SK-N-SH (cell line): ENCODE results near the gene CASP14. TPM values are rescaled to one million over a fixed set of nuclear protein-coding genes. Genes with fewer than 3 reads are reported as not detected.

Experiments used
- CTCF ChIA-PET: fragments of 300-600, 350-600 bp; formaldehyde crosslinking; extraction: SDS; loops from one replicate; lab custom pipeline; 2021; lab: Yijun Ruan, JAX
- POLR2A ChIA-PET: fragments of 350-600 bp; sonication (Branson Sonifier 250); formaldehyde crosslinking; extraction: SDS; loops from one replicate; lab custom pipeline; 2020; ENCODE audit warnings: antibody characterized with exemption, inconsistent platforms; lab: Yijun Ruan, JAX
- DNase-seq: peaks from one replicate; pipeline ENCODE4 v3.0.0; 2012
- H2AFZ ChIP-seq: fragments of 200-600 bp; sonication (generic); 2 replicates; pipeline ENCODE4 v1.8.1; 2016; ENCODE audit warnings: antibody characterized with exemption, mild to moderate bottlenecking, low read depth
- H3F3A ChIP-seq: fragments of 200-600 bp; sonication (generic); replicated peaks from 2 replicates; pipeline ENCODE3; 2016; ENCODE audit warnings: antibody characterized with exemption, mild to moderate bottlenecking; ENCODE audit not compliant: insufficient read depth
- H3K27ac ChIP-seq, 2 experiments: fragments of 200-500 bp in 1 of 2; fragments of 200-600 bp in 1 of 2; sonication (Bioruptor generic) in 1 of 2; sonication (generic), shearing (Covaris generic) in 1 of 2; 2 replicates each; pipeline versions ENCODE4 v1.5.1 to v1.6.1; 2014 to 2016; ENCODE audit warnings: low read depth in 2 of 2, inconsistent platforms in 1 of 2, low read length in 1 of 2, mild to moderate bottlenecking in 1 of 2, mixed read lengths in 1 of 2
- H3K27me3 ChIP-seq: fragments of 200-600 bp; sonication (generic), shearing (Covaris generic); 2 replicates; pipeline ENCODE4 v1.6.1; 2016; ENCODE audit warnings: mixed run types; ENCODE audit not compliant: insufficient read depth
- H3K36me3 ChIP-seq, 2 experiments: fragments of 200-500 bp in 1 of 2; fragments of 200-600 bp in 1 of 2; sonication (Bioruptor generic) in 1 of 2; sonication (generic) in 1 of 2; replicated peaks in 1 of 2; 2 replicates each; pipeline versions ENCODE3 to v1.5.1; 2014 to 2016; ENCODE audit warnings: low read length in 1 of 2, mild to moderate bottlenecking in 1 of 2; ENCODE audit not compliant: insufficient read depth in 2 of 2, control insufficient read depth in 1 of 2
- H3K4me1 ChIP-seq, 2 experiments: fragments of 200-500 bp in 1 of 2; fragments of 200-600 bp in 1 of 2; sonication (Bioruptor generic) in 1 of 2; sonication (generic), shearing (Covaris generic) in 1 of 2; 2 replicates each; pipeline versions ENCODE4 v1.5.1 to v1.6.1; 2014 to 2016; ENCODE audit warnings: low read depth in 1 of 2, low read length in 1 of 2, mixed run types in 1 of 2; ENCODE audit not compliant: insufficient read depth in 2 of 2, control insufficient read depth in 1 of 2
- H3K4me2 ChIP-seq: fragments of 200-600 bp; sonication (generic), shearing (Covaris generic); 2 replicates; pipeline ENCODE4 v1.6.1; 2017; ENCODE audit warnings: mixed run types
- H3K4me3 ChIP-seq, 2 experiments: fragments of 200-500 bp in 1 of 2; fragments of 200-600 bp in 1 of 2; sonication (Bioruptor generic) in 1 of 2; sonication (generic), shearing (Covaris generic) in 1 of 2; 2 replicates each; pipeline versions ENCODE4 v1.5.1 to v1.8.1; 2014 to 2016; ENCODE audit warnings: low read depth in 2 of 2, inconsistent platforms in 1 of 2, low read length in 1 of 2, mild to moderate bottlenecking in 1 of 2, mixed read lengths in 1 of 2, moderate library complexity in 1 of 2
- H3K79me2 ChIP-seq: fragments of 200-600 bp; sonication (generic); 2 replicates; pipeline ENCODE4 v1.8.1; 2017; ENCODE audit warnings: mild to moderate bottlenecking; ENCODE audit not compliant: insufficient read depth
- H3K9ac ChIP-seq: fragments of 200-600 bp; sonication (generic); 2 replicates; pipeline ENCODE4 v1.6.1; 2017; ENCODE audit warnings: mixed run types
- H3K9me2 ChIP-seq: fragments of 200-600 bp; sonication (generic); 2 replicates; pipeline ENCODE4 v1.6.1; 2017; ENCODE audit warnings: mixed run types
- H3K9me3 ChIP-seq: fragments of 200-600 bp; sonication (generic); 2 replicates; pipeline ENCODE4 v1.6.1; 2017; ENCODE audit warnings: mixed run types, mild to moderate bottlenecking, moderate library complexity
- H4K20me1 ChIP-seq: fragments of 200-600 bp; sonication (generic); 2 replicates; pipeline ENCODE4 v1.6.1; 2017; ENCODE audit warnings: mild to moderate bottlenecking, mixed run types; ENCODE audit not compliant: insufficient read depth
- CTCF ChIP-seq: fragments of 200-600 bp; sonication (generic); IDR thresholded peaks from 2 replicates; pipeline ENCODE4 v1.6.1; 2017; ENCODE audit warnings: antibody characterized with exemption, mild to moderate bottlenecking, moderate library complexity
- EZH2phosphoT487 ChIP-seq: fragments of 200-600 bp; sonication (generic); IDR thresholded peaks from 2 replicates; pipeline ENCODE4 v1.6.1; 2017; ENCODE audit warnings: low read depth, mixed run types, mild to moderate bottlenecking, antibody characterized with exemption, moderate library complexity, borderline replicate concordance
- RAD21 ChIP-seq: IDR thresholded peaks from 2 replicates; pipeline ENCODE4 v1.6.1; 2012; ENCODE audit warnings: mild to moderate bottlenecking, low read length
- REST ChIP-seq: IDR thresholded peaks from 2 replicates; pipeline ENCODE4 v1.6.1; 2012; ENCODE audit warnings: mild to moderate bottlenecking, low read depth, low read length, moderate library complexity
- RXRA ChIP-seq: IDR thresholded peaks from 2 replicates; pipeline ENCODE4 v1.4.0; 2012; ENCODE audit warnings: low read depth, mild to moderate bottlenecking, borderline replicate concordance
- WGBS: methylation state at CpG from one replicate; pipeline ENCODE4 v1.1.6; 2017; ENCODE audit warnings: low lambda C conversion rate; 5-methylcytosine and 5-hydroxymethylcytosine counted together
- polyA plus RNA-seq, 3 experiments: library from polyadenylated mRNA; depleted of rRNA; stranded (reverse); fragments of >200 nt; gene quantifications; 2 replicates each; pipeline ENCODE4 v1.2.3, GENCODE V29; 2012

CASP14 gene
- polyA plus RNA-seq, 1 of the 3 experiments (the other 2 are of a cell fraction): not detected

GRCh38 chr19:15025217-15025616, 24.1 kb upstream of the CASP14 start:
- H3K4me3 ChIP-seq: no peak overlapping the region
- ChIA-PET CTCF (interaction anchor here (1.6 kb wide), 1 partner anchor 32 kb away, joined by 3 read pairs; no protein-coding TSS in a partner anchor), POLR2A (no interaction called here)
- H3K9ac ChIP-seq: no peak overlapping the region
- H3K27ac ChIP-seq: no peak overlapping the region
- H3K4me2 ChIP-seq: no peak overlapping the region
- no peaks in the 10 kb centered on the region for H3F3A ChIP-seq
- TF ChIP-seq CTCF (peak; percentile 27; the same call in 1 of the 2 replicates), REST (no peak), RAD21 (peak; percentile 4; the same call in 1 of the 2 replicates)
- DNase-seq: peak; percentile 33
- H3K4me1 ChIP-seq: no peaks in the 10 kb centered on the region
- H3K9me3 ChIP-seq: no peaks in the 10 kb centered on the region
- H3K27me3 ChIP-seq: peaks cover 19% of the 10 kb centered on the region; the same call in 1 of the 2 replicates
- H3K79me2 ChIP-seq: no peaks in the 10 kb centered on the region
- H2AFZ ChIP-seq: no peak overlapping the region
- no peaks in the 10 kb centered on the region for H4K20me1 ChIP-seq
- 15% methylated on average over 2 of the region's 2 CpGs for WGBS
- H3K36me3 ChIP-seq: no peaks in the 10 kb centered on the region
- H3K9me2 ChIP-seq: no peaks in the 10 kb centered on the region

DNA sequence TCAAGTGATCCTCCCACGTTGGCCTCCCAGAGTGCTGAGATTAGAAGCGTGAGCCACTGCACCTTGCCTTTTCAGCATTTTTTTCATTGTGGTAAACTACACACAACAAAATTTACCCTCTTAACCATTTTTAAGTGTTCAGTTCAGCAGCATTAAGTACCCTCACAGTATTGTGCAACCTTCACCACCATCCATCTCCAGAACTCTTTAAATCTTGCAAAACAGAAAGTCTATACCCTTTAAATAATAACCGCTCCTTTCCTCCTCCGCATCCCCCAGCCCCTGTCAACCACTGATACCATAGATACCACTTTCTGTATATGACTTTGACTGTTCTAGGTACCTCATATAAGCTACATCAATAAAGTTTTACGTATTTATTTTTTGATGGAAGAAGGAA, 20.8 kb upstream of the CASP14 start:
- CTCF ChIA-PET: no interaction called here
- Histone ChIP-seq H3K27me3 (peaks cover 19% of the 10 kb centered on the region; the same call in 1 of the 2 replicates), H3K9me2 (no peaks in the 10 kb centered on the region), H3K9ac (no peak overlapping the region), H3K79me2 (no peaks in the 10 kb centered on the region), H3K27ac (no peak overlapping the region), H3K4me2 (no peak overlapping the region), H3F3A (no peaks in the 10 kb centered on the region), H3K9me3 (no peaks in the 10 kb centered on the region), H4K20me1 (no peaks in the 10 kb centered on the region), H3K4me1 (no peaks in the 10 kb centered on the region), H3K4me3 (no peak overlapping the region), H3K36me3 (no peaks in the 10 kb centered on the region), H2AFZ (no peak overlapping the region)
- no peak for DNase-seq
- POLR2A ChIA-PET: no interaction called here
- TF ChIP-seq RXRA: no peak
- no peak for TF ChIP-seq EZH2phosphoT487
- 19% methylated on average over 5 of the region's 5 CpGs for WGBS
